ENCODE results near the gene CEP70.

DNA sequence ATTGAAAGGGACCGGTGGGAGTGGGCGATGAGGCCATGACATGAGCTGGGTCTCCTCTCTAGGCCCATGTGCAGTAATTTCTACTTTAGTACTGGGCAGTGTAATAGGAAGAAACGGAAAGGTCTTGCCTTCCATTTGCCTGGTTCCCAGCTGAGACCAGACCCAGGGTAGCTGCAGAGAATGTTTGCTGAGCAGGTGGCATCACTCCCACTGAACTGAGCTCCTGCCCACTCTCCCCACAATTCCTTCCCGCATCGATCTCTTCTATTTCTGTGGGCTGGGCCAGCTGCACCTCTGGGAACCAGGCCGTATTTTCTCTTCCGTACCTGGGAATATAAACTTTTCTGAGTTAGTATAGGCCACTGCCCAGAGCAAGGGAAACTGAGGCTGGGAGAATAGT is 143.9 kb downstream of the CEP70 start:
- TF ChIP-seq CTCF (IDR thresholded peaks at IDR 0.05; ENCODE audit: low read depth, low read length): no peak
- no peak for TF ChIP-seq POLR2A (IDR thresholded peaks at IDR 0.05; ENCODE audit: extremely low read depth, insufficient read length)
- TF ChIP-seq, protein P1, sequence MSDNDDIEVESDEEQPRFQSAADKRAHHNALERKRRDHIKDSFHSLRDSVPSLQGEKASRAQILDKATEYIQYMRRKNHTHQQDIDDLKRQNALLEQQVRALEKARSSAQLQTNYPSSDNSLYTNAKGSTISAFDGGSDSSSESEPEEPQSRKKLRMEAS (IDR thresholded peaks at IDR 0.05; ENCODE audit: low read depth, low read length): no peak
